ENCODE data around the gene ADAMTS3. TPM values are rescaled to one million over a fixed set of nuclear protein-coding genes. Genes with fewer than 3 reads are reported as not detected.

Gene ADAMTS3
- total RNA-seq, 6 experiments from 2014 or later = 0.03 to 0.19 TPM; not detected in 4

DNA sequence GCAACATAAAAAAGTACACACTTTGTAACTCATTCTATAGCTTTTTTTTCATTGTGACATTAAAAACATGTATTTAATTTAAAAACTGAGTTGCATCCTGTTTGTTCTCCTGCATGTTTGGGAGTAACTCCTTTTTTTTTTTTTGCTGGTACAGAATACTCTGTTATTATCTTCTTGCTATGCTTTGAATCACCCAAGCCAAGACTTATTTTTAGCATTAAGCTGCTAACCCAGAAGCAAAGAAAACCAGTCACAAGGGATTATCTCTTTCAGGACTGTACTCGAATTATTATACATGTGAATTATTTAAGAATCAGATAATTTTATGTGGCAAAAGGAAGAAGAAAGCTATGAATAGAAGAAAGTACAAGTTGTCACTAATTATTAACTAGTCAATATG is 194.9 kb downstream of the ADAMTS3 start:
- H3K36me3 Mint-ChIP-seq (ENCODE audit: low read depth) = peaks cover 4% of the 10 kb centered on the region; the same call in 1 of the 2 replicates
- TF ChIP-seq, protein P1, sequence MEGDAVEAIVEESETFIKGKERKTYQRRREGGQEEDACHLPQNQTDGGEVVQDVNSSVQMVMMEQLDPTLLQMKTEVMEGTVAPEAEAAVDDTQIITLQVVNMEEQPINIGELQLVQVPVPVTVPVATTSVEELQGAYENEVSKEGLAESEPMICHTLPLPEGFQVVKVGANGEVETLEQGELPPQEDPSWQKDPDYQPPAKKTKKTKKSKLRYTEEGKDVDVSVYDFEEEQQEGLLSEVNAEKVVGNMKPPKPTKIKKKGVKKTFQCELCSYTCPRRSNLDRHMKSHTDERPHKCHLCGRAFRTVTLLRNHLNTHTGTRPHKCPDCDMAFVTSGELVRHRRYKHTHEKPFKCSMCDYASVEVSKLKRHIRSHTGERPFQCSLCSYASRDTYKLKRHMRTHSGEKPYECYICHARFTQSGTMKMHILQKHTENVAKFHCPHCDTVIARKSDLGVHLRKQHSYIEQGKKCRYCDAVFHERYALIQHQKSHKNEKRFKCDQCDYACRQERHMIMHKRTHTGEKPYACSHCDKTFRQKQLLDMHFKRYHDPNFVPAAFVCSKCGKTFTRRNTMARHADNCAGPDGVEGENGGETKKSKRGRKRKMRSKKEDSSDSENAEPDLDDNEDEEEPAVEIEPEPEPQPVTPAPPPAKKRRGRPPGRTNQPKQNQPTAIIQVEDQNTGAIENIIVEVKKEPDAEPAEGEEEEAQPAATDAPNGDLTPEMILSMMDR (IDR thresholded peaks at IDR 0.05) = no peak
- no peaks in the 10 kb centered on the region for H3K27me3 Mint-ChIP-seq (ENCODE audit: insufficient read depth)
- H3K27ac Mint-ChIP-seq = peak overlapping the region; percentile 86
- no peak for DNase-seq
- H3K4me3 Mint-ChIP-seq = no peak overlapping the region
- no peaks in the 10 kb centered on the region for H3K9me3 Mint-ChIP-seq
- H3K4me1 Mint-ChIP-seq (ENCODE audit: low read depth) = peaks cover 56% of the 10 kb centered on the region

GRCh38 chr4:72366601-72367000 is 202.4 kb downstream of the ADAMTS3 start:
- Mint-ChIP-seq H3K9me3 (no peaks in the 10 kb centered on the region), H3K4me1 (ENCODE audit: low read depth) (peaks cover 12% of the 10 kb centered on the region), H3K4me3 (peak overlapping the region; percentile 28), H3K27me3 (ENCODE audit: insufficient read depth) (no peaks in the 10 kb centered on the region), H3K36me3 (ENCODE audit: low read depth) (no peaks in the 10 kb centered on the region), H3K27ac (peak overlapping the region; percentile 32)
- DNase-seq = no peak
- TF ChIP-seq, protein P1 (IDR thresholded peaks at IDR 0.05) = no peak

DNA sequence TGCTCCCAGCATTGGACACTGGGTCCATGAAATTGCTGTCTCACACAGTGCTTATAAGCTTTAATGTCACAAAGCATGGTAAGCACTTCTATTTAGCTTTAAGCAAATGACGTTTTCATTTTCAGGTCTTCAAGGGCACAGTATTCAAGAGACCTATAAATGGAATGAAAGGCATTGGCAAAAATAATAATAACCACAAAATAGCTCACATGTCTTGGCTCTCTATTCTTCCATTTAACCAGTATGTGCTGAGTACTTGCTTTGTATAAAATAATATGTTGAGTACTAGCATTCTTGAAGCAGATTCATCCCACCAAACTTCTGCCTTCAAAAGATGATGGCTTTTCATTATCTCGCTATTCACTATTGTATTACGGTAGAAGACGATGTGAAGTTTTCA is 203.0 kb downstream of the ADAMTS3 start:
- DNase-seq = no peak
- Mint-ChIP-seq H3K9me3 (no peaks in the 10 kb centered on the region), H3K27me3 (ENCODE audit: insufficient read depth) (no peaks in the 10 kb centered on the region), H3K4me3 (no peak overlapping the region), H3K27ac (no peak overlapping the region), H3K36me3 (ENCODE audit: low read depth) (no peaks in the 10 kb centered on the region), H3K4me1 (ENCODE audit: low read depth) (peaks cover 12% of the 10 kb centered on the region)
- TF ChIP-seq, protein P1 (IDR thresholded peaks at IDR 0.05) = no peak

DNA sequence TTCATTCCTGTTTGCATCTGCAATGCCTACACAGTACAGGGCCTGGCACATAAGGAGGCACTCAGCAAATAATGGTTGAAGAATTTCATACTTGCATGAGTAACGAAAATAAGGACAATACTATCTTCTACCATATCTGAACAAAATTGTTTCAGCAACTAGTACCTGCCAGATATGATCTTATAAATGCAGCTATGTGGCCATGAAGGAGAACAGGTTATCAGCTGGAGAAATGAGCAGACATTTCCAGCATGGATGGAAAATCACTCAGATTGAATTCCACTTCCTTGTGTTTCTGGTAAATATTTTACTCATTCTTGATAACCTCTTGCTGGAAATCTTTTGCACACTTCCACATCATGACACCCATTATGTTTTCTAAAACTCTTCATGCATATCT is 204.0 kb downstream of the ADAMTS3 start:
- Mint-ChIP-seq H3K36me3 (ENCODE audit: low read depth) (no peaks in the 10 kb centered on the region), H3K4me1 (ENCODE audit: low read depth) (peaks cover 12% of the 10 kb centered on the region), H3K27ac (no peak overlapping the region), H3K4me3 (no peak overlapping the region), H3K9me3 (no peaks in the 10 kb centered on the region), H3K27me3 (ENCODE audit: insufficient read depth) (no peaks in the 10 kb centered on the region)
- no peak for DNase-seq
- TF ChIP-seq, protein P1 (IDR thresholded peaks at IDR 0.05) = no peak

DNA sequence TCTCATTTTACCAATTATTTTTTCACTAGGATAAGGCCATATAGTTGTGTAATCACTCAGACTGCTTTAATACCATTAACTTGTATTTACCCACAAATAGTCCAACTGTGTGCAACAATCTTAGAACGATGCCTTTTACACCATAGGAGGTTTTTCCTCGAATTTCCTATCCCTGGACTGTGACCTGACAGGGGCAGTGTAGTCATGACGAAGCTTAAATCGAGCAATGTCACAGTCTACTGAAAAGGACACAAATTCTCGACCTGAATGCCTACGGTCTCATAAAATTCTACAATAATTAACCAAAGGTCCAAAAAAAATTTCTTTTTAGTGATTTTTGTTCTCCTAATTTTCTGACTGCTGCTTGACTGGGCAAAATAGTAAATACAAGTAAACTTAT is 208.9 kb downstream of the ADAMTS3 start:
- H3K27ac Mint-ChIP-seq = no peak overlapping the region
- TF ChIP-seq, protein P1 (IDR thresholded peaks at IDR 0.05) = no peak
- no peaks in the 10 kb centered on the region for H3K9me3 Mint-ChIP-seq
- H3K27me3 Mint-ChIP-seq (ENCODE audit: insufficient read depth) = no peaks in the 10 kb centered on the region
- DNase-seq = no peak
- H3K36me3 Mint-ChIP-seq (ENCODE audit: low read depth) = no peaks in the 10 kb centered on the region
- no peaks in the 10 kb centered on the region; the same call in 1 of the 2 replicates for H3K4me1 Mint-ChIP-seq (ENCODE audit: low read depth)
- H3K4me3 Mint-ChIP-seq = no peak overlapping the region

- Mint-ChIP-seq H3K36me3 (ENCODE audit: low read depth) (no peaks in the 10 kb centered on the region), H3K27me3 (ENCODE audit: insufficient read depth) (no peaks in the 10 kb centered on the region; the same call in 1 of the 2 replicates), H3K9me3 (no peaks in the 10 kb centered on the region), H3K4me1 (ENCODE audit: low read depth) (no peaks in the 10 kb centered on the region; the same call in 1 of the 2 replicates), H3K4me3 (no peak overlapping the region), H3K27ac (no peak overlapping the region)
- DNase-seq = no peak
- TF ChIP-seq, protein P1 (IDR thresholded peaks at IDR 0.05) = no peak
Observed at GRCh38 chr4:72358483-72358882, 210.5 kb downstream of the ADAMTS3 start.

All from HFFc6 (cell line).